ENCODE results near the gene EPHA8.

EPHA8 gene

DNA sequence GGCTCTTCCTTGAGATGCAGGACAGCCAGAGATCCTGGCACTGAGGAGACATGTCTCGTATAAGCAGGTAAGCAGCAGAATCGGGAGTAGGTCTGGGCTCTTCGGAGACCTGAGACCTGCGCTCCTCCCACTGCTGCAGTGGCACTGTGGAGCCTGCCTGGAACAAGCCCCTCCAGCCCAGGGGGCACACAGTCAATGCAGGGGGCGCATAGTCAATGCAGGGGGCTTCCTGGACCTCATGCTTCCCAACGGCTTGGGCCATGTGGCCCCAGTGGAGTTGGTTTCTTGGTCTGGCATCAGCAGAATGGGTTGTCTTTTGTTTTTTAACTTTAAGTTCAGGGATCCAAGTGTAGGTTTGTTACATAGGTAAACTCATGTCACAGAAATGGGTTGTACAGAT lies 27.9 kb upstream of the EPHA8 start:
- Histone ChIP-seq H3K4ac (ENCODE audit: low read depth, low read length) (no peak overlapping the region), H3K36me3 (ENCODE audit: control insufficient read depth in 1 of 2, insufficient read depth in 2 of 2, low read length in 2 of 2) (peaks cover 4 to 20% of the 10 kb centered on the region in 2 experiments), H4K12ac (ENCODE audit: low read depth, low read length) (no peak overlapping the region), H2AFZ (ENCODE audit: insufficient read depth, low read length, poor library complexity) (no peak overlapping the region), H3K4me3 (ENCODE audit: low read depth, low read length) (no peak overlapping the region), H2BK120ac (ENCODE audit: insufficient read depth, low read length, poor library complexity) (no peak overlapping the region), H2BK12ac (ENCODE audit: low read length) (no peak overlapping the region), H3K14ac (ENCODE audit: low read length) (no peak overlapping the region), H4K8ac (ENCODE audit: low read depth, low read length) (no peak overlapping the region), H3K4me2 (ENCODE audit: low read length) (no peak overlapping the region), H3K79me2 (ENCODE audit: control insufficient read depth, insufficient read depth, low read length, poor library complexity) (no peaks in the 10 kb centered on the region), H2BK5ac (ENCODE audit: low read depth, low read length, poor library complexity) (no peak overlapping the region), H2AK5ac (ENCODE audit: low read length) (no peak overlapping the region), H3K79me1 (ENCODE audit: low read length) (no peaks in the 10 kb centered on the region), H4K91ac (ENCODE audit: low read depth, low read length) (no peak overlapping the region), H3K18ac (ENCODE audit: low read length) (no peak overlapping the region), H3K27me3 (ENCODE audit: insufficient read depth, low read length) (no peaks in the 10 kb centered on the region), H3K9me3 (ENCODE audit: insufficient read depth, low read depth, low read length) (peaks cover 2% of the 10 kb centered on the region), H3K9ac (ENCODE audit: low read length) (no peak overlapping the region), H3K23ac (ENCODE audit: low read length) (no peak overlapping the region), H3K4me1 (ENCODE audit: control insufficient read depth in 1 of 2, insufficient read depth in 2 of 2, low read length in 2 of 2) (no peaks in the 10 kb centered on the region), H3K27ac (ENCODE audit: low read depth, low read length) (no peak overlapping the region)
- DNase-seq = no peak
- WGBS (ENCODE audit: extremely low coverage, insufficient coverage, insufficient read length) = no CpG with 5 or more reads among the region's 6 CpGs

DNA sequence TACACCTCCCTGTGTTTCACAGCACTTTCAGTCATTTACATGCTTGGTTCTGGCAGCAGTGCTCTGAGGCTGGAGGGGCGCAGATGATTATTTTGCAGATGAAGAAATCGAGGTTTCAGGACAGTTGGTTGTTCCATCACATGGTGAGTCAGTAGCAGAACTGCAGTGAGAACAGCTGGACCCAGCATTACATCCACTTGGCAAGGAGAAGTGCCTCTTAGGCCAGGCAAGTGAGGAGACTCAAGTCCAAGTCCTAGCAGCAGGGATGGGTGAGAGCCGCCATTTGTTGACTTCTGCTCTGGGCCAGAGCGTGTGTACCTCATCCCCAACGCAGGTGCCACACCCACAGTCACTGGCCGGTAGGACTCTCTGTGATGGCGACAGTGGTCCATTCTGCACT lies 26.8 kb upstream of the EPHA8 start:
- no peaks in the 10 kb centered on the region for H3K79me1 ChIP-seq (ENCODE audit: low read length)
- no peak overlapping the region for H2AFZ ChIP-seq (ENCODE audit: insufficient read depth, low read length, poor library complexity)
- no peak overlapping the region for H3K4me2 ChIP-seq (ENCODE audit: low read length)
- H3K4me1 ChIP-seq (ENCODE audit: control insufficient read depth in 1 of 2, insufficient read depth in 2 of 2, low read length in 2 of 2) = no peaks in the 10 kb centered on the region
- no peak overlapping the region for H3K4me3 ChIP-seq (ENCODE audit: low read depth, low read length)
- no peak overlapping the region for H3K23ac ChIP-seq (ENCODE audit: low read length)
- H2AK5ac ChIP-seq (ENCODE audit: low read length) = no peak overlapping the region
- no peak overlapping the region for H4K8ac ChIP-seq (ENCODE audit: low read depth, low read length)
- no peak overlapping the region for H2BK120ac ChIP-seq (ENCODE audit: insufficient read depth, low read length, poor library complexity)
- H3K27me3 ChIP-seq (ENCODE audit: insufficient read depth, low read length) = no peaks in the 10 kb centered on the region
- no peak for DNase-seq
- no peak overlapping the region for H4K12ac ChIP-seq (ENCODE audit: low read depth, low read length)
- H3K36me3 ChIP-seq (ENCODE audit: control insufficient read depth in 1 of 2, insufficient read depth in 2 of 2, low read length in 2 of 2) = peaks cover 4 to 18% of the 10 kb centered on the region in 2 experiments
- H4K91ac ChIP-seq (ENCODE audit: low read depth, low read length) = no peak overlapping the region
- no peak overlapping the region for H3K18ac ChIP-seq (ENCODE audit: low read length)
- H2BK12ac ChIP-seq (ENCODE audit: low read length) = no peak overlapping the region
- no peak overlapping the region for H2BK5ac ChIP-seq (ENCODE audit: low read depth, low read length, poor library complexity)
- no peak overlapping the region for H3K27ac ChIP-seq (ENCODE audit: low read depth, low read length)
- no CpG with 5 or more reads among the region's 7 CpGs for WGBS (ENCODE audit: extremely low coverage, insufficient coverage, insufficient read length)
- peaks cover 2% of the 10 kb centered on the region for H3K9me3 ChIP-seq (ENCODE audit: insufficient read depth, low read depth, low read length)
- no peak overlapping the region for H3K9ac ChIP-seq (ENCODE audit: low read length)
- H3K79me2 ChIP-seq (ENCODE audit: control insufficient read depth, insufficient read depth, low read length, poor library complexity) = no peaks in the 10 kb centered on the region
- H3K14ac ChIP-seq (ENCODE audit: low read length) = no peak overlapping the region
- no peak overlapping the region for H3K4ac ChIP-seq (ENCODE audit: low read depth, low read length)

DNA sequence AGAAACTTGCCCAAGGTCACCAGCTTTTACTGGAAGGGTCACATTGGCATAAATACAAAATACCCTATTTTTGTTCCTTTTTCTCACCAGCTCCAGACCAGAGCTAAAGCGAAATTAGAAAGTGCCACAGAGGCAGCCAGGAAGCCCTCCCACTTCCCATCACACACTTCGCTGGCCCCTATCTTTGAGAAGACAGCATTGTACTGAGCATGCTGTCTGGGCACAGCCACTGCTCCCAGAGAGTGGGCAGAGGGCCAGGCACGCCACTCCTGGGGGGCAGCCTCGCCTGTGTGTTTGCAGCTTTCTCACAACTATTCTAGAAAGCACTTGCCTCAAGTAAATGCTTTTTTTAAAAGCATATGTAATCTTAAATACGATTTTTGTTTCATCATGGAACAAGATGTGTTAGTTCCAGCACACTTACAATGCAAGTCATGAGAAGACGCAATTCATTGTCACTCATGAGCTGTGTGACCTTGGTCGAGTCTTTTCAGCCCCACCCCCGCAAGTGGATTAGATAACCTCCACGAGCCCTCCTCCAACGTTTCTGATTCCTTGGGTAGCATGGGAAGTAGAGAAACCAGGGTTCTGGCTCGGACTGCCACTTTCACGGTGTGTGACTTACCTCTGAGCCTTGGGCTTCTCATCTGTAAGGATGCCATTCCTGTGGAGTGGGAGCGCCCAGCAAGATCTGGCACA lies 25.7 kb upstream of the EPHA8 start:
- peaks cover 4 to 16% of the 10 kb centered on the region in 2 experiments for H3K36me3 ChIP-seq (ENCODE audit: control insufficient read depth in 1 of 2, insufficient read depth in 2 of 2, low read length in 2 of 2)
- no peak overlapping the region for H4K12ac ChIP-seq (ENCODE audit: low read depth, low read length)
- H3K4me3 ChIP-seq (ENCODE audit: low read depth, low read length) = no peak overlapping the region
- H3K4ac ChIP-seq (ENCODE audit: low read depth, low read length) = no peak overlapping the region
- no peaks in the 10 kb centered on the region for H3K4me1 ChIP-seq (ENCODE audit: control insufficient read depth in 1 of 2, insufficient read depth in 2 of 2, low read length in 2 of 2)
- H3K79me2 ChIP-seq (ENCODE audit: control insufficient read depth, insufficient read depth, low read length, poor library complexity) = no peaks in the 10 kb centered on the region
- H3K27me3 ChIP-seq (ENCODE audit: insufficient read depth, low read length) = no peaks in the 10 kb centered on the region
- no peak overlapping the region for H2BK120ac ChIP-seq (ENCODE audit: insufficient read depth, low read length, poor library complexity)
- no peak overlapping the region for H2BK12ac ChIP-seq (ENCODE audit: low read length)
- H2AK5ac ChIP-seq (ENCODE audit: low read length) = no peak overlapping the region
- peaks cover 2% of the 10 kb centered on the region for H3K9me3 ChIP-seq (ENCODE audit: insufficient read depth, low read depth, low read length)
- H2BK5ac ChIP-seq (ENCODE audit: low read depth, low read length, poor library complexity) = no peak overlapping the region
- no peaks in the 10 kb centered on the region for H3K79me1 ChIP-seq (ENCODE audit: low read length)
- no peak for DNase-seq
- no peak overlapping the region for H3K18ac ChIP-seq (ENCODE audit: low read length)
- WGBS (ENCODE audit: extremely low coverage, insufficient coverage, insufficient read length) = no CpG with 5 or more reads among the region's 13 CpGs
- no peak overlapping the region for H3K27ac ChIP-seq (ENCODE audit: low read depth, low read length)
- no peak overlapping the region for H3K23ac ChIP-seq (ENCODE audit: low read length)
- no peak overlapping the region for H2AFZ ChIP-seq (ENCODE audit: insufficient read depth, low read length, poor library complexity)
- no peak overlapping the region for H3K14ac ChIP-seq (ENCODE audit: low read length)
- no peak overlapping the region for H3K9ac ChIP-seq (ENCODE audit: low read length)
- H4K91ac ChIP-seq (ENCODE audit: low read depth, low read length) = no peak overlapping the region
- H4K8ac ChIP-seq (ENCODE audit: low read depth, low read length) = no peak overlapping the region
- no peak overlapping the region for H3K4me2 ChIP-seq (ENCODE audit: low read length)

DNA sequence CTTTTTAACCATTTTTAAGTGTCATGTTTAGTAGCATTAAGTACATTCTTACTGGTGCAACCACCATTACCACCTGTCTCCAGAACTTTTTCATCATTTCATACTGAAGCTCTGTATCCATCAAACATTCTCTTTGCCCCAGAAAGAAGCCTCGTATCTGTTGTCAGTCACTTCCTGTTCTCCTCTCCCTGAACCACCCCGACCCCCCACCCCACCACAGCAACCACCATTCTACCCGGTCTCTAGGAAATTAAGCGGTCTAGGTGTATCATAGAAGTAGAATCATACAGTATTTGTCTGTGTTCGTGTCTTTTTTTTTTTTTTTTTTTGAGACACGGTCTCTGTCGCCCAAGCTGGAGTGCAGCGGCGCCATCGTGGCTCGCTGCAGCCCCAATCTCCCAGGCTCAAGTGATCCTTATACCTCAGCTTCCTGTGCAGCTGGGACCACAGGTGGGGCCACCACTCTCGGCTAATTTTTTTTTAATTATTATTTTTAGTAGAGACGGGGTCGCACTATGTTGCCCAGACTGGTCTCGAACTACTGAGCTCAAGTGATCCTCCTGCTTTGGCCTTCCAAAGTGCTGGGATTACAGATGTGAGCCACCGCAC lies 23.7 kb upstream of the EPHA8 start:
- no peak overlapping the region for H3K4me3 ChIP-seq (ENCODE audit: low read depth, low read length)
- H3K23ac ChIP-seq (ENCODE audit: low read length) = no peak overlapping the region
- no peak overlapping the region for H3K4ac ChIP-seq (ENCODE audit: low read depth, low read length)
- no peak overlapping the region for H3K14ac ChIP-seq (ENCODE audit: low read length)
- H3K18ac ChIP-seq (ENCODE audit: low read length) = no peak overlapping the region
- H3K27ac ChIP-seq (ENCODE audit: low read depth, low read length) = no peak overlapping the region
- H2BK120ac ChIP-seq (ENCODE audit: insufficient read depth, low read length, poor library complexity) = no peak overlapping the region
- peaks cover 0 to 8% of the 10 kb centered on the region in 2 experiments for H3K36me3 ChIP-seq (ENCODE audit: control insufficient read depth in 1 of 2, insufficient read depth in 2 of 2, low read length in 2 of 2)
- no peaks in the 10 kb centered on the region for H3K4me1 ChIP-seq (ENCODE audit: control insufficient read depth in 1 of 2, insufficient read depth in 2 of 2, low read length in 2 of 2)
- H2AFZ ChIP-seq (ENCODE audit: insufficient read depth, low read length, poor library complexity) = no peak overlapping the region
- no CpG with 5 or more reads among the region's 16 CpGs for WGBS (ENCODE audit: extremely low coverage, insufficient coverage, insufficient read length)
- no peak for DNase-seq
- no peak overlapping the region for H3K4me2 ChIP-seq (ENCODE audit: low read length)
- peaks cover 2% of the 10 kb centered on the region for H3K9me3 ChIP-seq (ENCODE audit: insufficient read depth, low read depth, low read length)
- H4K8ac ChIP-seq (ENCODE audit: low read depth, low read length) = no peak overlapping the region
- H3K9ac ChIP-seq (ENCODE audit: low read length) = no peak overlapping the region
- no peak overlapping the region for H4K12ac ChIP-seq (ENCODE audit: low read depth, low read length)
- H2BK12ac ChIP-seq (ENCODE audit: low read length) = no peak overlapping the region
- H2AK5ac ChIP-seq (ENCODE audit: low read length) = no peak overlapping the region
- no peaks in the 10 kb centered on the region for H3K79me1 ChIP-seq (ENCODE audit: low read length)
- no peaks in the 10 kb centered on the region for H3K27me3 ChIP-seq (ENCODE audit: insufficient read depth, low read length)
- no peaks in the 10 kb centered on the region for H3K79me2 ChIP-seq (ENCODE audit: control insufficient read depth, insufficient read depth, low read length, poor library complexity)
- H2BK5ac ChIP-seq (ENCODE audit: low read depth, low read length, poor library complexity) = no peak overlapping the region
- H4K91ac ChIP-seq (ENCODE audit: low read depth, low read length) = no peak overlapping the region
